ENCODE measurements around the gene PTCD2.

The PTCD2 gene

DNA sequence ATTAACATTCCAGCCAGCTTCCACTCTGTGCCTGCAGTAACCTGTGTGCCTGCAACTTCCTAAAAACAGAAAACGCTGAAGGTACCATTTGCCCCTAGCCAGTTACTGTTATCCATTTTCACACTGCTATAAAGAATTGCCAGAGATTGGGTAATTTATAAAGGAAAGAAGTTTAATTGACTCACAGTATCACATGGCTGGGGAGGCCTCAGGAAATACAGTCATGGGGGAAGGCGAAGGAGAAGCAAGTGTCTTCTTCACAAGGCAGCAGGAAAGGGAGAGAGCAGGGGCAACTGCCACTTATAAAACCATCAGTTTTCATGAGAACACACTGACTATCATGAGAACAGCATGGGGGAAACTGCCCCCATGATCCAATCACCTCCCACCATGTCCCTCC, 31.2 kb downstream of the PTCD2 start:
- no peak for DNase-seq

DNA sequence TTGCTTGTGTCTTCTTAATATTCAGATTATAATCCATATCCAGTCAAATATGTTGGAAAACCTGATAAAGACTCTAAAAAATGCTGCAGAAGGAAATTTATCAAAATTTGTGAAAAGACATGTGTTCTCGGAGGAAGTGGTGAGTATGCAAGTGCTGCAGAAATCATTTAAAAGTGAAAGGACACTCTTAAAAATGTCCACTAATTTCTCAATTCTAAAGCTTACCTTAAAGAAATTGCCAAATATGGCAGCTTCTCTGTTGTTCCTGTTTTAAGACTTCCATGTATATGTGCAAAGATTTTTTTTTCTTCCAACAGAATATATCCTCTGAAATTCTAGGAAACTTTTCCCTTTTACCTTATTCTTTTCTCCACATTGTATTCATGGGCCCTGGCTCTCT, 32.4 kb downstream of the PTCD2 start:
- DNase-seq, result no peak

DNA sequence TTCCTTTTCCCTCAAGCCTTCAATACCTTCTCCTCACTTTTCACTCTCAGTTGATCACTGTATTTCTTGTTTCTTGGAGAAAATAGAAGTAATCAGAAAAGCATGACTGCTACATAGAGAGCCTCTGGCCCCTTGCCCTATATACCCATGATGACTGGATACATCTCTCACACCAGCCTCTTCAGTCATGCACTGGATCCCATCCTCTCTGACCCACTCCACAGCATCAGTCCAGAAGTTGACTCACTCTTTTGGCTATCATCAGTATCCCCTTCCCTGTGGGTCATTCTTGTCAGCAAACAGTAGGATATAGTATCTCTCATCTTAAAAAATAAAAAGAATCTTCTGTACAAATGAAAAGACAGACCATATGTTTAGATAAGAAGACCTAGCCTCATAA, 32.9 kb downstream of the PTCD2 start:
- no peak for DNase-seq

DNA sequence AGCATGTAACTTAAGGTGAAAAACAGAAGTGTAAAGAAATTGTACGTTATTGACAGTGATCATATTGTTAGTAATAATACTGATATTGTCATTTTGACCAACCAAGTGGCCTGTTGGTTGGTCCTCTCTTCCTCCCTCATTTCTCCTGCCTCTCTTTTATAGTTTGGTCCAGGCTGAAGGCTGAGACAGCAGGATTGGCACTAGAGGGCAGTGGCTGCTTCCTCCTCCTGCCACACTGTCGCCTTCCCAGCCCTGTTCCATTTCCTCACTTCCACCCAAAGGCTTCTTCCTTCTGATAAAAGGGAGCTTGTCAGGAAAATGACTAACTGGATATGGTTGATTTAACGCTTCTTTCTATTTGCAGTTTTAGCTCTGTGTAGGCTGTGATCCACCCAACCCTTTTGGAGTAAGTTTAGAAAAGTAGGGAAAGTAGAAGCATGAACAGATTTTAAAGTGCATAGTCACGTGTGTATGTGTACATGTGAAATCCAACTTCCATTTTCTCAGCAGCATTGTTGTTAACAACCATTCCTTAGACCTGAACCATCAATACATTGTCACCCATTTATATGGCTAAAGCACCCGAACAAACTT, 35.6 kb downstream of the PTCD2 start:
- DNase-seq, result no peak

DNA sequence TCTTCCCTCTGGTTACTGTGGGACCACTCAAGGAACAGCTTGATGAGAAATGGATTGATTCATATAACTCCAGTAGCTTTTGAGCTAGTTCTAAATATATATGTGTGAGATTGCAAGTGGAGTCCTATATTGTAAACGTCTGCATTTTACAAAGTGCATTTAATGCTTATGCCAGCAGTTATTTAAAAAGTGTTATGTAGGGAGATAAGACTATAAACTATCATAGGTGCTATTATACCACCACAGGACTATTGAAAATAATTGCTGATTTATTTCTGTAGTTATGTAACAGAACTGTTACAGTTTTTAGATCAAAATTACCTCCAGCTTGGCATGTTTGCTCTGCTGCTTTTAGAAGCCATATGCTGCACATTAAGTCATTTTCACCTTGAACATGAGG, 36.2 kb downstream of the PTCD2 start:
- DNase-seq, result no peak

DNA sequence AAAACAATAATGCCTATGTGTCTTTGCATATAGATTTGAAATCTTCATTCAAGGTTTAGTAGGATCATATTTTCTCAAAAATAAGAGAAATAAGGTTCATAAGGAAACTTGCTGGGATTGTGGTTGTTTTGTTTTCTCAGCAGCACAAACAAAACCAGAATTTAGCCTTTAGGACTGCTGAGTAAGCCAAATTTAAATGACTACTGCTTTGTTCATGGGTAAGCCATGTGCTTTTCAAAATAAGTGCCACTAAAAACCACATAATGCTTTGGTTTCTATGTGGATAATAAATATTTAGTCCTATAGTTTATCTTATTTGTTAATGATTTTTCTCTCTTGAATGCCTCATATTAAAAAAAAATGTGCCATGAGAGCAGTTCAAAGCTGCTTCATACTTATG, 38.8 kb downstream of the PTCD2 start:
- no peak for DNase-seq

DNA sequence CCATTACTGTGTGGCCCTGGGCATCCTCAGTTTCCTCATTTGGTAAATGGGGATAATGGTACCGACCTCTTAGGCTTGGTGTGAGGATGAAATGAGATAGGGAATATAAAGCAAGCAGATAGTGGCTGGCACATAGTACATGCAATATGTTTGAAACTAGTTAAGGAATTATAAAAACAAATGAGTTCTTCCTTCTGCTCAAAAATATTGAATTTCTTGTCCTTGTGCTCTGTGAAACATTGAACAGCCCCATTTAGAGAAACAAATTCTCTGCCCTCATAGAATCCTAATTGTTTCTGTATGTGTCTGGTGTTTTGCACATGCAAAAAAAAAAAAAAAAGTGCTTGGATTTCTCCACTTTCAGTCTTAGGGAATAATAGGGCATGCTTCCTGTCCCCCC, 39.7 kb downstream of the PTCD2 start:
- DNase-seq, result no peak

DNA sequence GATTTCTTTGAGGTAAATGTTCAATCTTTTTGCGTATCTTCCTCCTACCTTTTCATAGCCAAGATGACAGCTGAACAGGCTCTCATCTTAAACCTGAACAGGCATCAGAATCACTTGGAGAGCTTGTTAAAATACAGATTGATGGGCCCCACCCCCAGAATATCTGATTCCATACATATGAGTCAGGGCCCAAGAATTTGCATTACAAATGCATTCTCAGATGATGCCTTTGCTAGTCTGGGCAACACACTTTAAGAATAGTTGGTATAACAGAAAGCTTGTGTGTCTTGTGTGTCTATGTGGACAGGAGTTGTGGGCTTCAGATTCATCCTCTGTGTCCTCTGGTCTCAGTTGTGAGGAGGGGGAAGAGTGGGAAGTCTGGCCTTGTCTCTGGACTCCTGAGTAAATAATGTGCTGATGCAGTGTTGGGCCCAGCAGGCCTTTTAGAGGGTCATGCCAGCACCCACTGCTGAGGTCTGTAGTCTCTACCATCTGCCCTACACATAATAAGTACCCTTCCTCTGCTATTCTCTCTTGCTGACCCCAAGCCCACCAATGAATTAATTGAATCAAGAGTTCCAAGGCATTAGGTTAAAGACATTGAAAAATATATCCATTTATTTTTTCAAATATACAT, 43.1 kb downstream of the PTCD2 start:
- DNase-seq, result no peak

DNA sequence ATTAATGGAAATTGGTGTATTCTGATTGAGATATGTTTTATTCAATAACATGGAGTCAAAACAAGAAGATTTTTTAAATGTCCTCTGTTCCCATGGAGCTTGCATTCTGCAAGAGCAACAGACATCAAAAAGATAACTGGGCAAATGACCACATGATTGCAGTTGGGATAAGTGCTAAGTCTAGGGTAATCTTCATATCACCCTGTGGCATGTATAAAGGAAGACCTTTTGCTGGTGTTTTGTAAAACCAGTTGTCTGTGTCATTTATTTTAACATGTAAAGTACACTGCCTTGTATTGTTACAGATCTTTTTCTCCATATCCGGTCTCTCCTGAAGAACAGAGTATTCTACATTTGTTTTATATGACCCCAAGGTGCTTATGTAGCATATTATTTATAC, 44.0 kb downstream of the PTCD2 start:
- DNase-seq, result no peak

DNA sequence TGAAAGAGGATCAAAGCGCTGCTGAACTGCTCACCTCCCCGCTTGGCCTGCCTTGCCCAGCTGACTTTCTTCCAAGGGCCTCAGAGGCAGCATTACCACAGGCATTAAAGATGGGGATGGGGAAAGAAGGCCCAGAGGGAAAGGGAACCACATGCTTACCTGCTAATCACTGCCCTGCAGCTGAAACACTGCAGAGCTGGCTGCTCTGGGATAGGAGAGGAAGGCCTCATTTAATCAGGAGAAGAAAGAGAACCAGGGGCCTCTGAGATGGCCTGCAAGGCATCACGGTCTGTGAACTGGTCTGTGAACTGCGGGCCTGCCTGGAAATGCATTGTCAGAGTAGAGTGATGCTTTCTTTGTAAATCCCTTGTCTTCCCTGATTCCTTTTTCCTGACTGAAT, 44.8 kb downstream of the PTCD2 start:
- no peak for DNase-seq

DNA sequence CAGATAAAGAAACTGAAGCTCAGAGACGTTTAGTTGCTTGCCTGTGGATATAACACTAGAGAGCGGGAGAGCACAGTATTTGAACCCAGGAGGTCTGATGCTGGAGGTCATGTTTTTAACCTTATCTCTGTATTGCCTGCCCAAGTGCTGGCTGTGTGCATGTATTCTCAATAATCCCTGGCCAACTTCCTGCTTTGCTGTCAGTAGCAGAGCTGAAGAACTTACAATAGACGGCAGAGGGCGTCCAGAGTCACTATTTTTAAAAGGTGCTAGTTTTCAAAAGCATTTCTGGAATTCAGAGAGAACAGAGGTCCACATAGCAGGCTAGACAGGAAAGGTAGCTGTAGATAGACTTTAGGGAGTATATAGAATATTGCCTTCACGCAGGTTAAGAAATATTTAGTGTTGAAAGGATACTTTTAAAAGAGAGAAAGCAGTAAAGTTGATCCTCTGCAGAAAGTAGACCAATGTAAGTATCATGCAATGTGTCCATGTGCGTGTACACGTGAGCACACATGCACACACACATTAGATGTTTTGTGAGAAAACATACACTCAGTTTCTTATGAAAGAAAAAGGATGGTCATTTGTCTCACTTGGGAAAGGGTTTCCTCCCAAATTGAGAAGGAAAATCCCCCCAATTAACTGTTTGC, 46.3 kb downstream of the PTCD2 start:
- DNase-seq, result peak; percentile 56

DNA sequence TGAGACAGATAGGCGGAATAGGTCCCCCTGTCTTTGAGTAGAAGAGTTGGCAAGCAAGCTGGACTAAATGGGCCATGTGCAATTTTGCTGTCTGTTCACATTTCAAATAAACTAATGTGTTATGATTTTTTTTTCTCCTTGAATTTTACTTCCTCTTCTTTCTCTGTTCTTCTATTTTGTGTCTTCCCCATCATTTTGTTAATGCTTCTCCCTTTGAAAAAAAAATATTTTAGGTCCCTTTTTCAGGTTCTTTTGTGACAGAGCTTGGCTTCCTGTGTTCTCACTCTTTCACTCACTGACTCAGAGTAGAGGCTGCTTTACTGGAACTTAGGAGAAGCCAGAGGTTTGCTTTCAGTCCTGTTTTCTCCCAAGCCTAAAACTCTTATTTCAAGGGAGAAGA, 48.1 kb downstream of the PTCD2 start:
- no peak for DNase-seq

DNA sequence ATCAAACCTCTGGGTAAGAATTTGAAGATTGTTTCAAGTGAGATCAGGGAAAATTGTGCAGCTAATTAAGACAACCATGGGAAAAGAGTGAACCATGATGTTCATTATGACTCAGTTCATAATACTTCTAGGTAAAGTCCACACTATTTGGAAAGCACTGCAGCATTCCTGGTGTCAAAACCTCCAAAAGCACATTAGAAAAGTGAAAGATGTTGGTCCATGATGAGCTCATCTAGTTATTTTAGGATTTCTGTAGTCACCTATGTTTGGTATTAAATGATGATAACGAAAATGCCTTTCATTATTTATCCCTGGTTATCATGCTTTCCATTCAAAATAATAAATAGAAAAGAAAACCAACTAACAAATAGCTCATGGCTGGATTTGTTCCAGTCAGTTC, 49.1 kb downstream of the PTCD2 start:
- no peak for DNase-seq

DNA sequence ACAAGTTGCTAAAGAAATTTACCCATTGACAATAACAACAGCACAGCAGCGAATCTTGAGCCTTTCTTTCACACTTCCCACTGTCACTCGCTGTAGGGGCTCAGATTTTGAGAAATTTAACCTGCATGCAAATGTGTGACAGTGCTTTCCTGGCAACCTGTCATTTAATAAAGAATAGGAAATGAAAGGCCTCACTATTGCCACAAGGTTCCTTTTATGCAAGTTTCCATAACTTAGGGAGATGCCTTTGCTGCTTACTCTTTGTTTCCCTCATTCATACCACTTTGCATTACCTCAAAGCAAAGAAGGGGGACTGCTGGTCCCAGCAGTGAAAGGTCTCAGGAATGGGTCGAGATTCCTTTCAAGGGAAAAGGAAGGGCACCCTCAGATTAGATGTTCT, 49.5 kb downstream of the PTCD2 start:
- no peak for DNase-seq

DNA sequence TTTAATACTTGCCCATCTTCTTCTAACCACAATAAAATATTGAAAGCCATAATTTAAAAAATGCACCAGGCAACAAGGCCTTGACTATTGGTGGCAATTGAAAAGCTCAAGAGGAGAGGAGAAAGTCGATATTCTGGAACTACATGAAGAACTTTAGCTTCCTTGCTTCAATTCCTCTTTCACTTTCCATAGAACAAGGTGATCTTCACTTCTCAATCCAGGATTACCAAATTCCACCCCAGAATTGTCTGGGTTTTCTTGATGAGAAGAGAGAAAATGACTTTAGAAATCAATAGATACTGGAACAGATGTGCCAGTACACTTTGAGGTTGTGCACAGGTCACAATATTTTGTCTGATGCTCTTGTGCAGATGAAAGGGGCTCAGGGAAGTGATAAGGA, 52.2 kb downstream of the PTCD2 start:
- DNase-seq, result no peak

DNA sequence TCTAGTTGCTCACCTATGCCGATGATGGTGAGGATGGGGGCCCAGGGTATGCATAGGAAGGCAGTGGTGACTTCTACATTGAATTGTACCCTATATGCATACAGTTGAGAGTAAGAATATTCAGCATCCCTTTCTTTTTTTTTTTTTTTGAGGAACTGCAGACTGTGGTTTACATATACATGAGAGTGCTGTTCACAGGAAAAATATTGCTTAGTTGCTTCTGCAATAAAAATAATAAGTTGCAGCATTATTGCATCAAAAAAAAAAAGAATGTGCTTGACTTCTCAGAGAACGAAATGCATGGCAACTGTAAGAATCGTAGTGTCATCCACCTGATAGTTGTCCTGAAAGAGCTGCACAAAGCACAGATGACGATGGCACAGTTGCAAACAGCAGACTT, 52.8 kb downstream of the PTCD2 start:
- no peak for DNase-seq

DNA sequence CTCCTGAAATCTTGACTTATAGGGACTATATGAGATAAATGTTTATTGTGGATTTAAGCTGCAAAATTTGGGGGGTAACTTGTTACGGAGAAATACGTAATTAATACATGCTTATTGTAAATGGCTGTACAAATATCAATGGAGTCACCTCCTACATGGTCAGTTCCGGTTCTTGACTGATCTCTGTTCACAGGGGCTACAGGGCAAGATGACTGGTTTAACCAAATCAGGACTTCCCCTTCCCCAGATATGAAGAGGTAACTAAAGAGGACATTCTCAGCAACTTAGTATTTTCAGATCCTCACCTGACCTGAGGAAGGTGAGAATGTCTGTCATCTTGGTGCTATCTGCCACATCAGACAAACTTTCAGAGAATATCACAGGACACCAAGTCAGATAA, 54.7 kb downstream of the PTCD2 start:
- no peak for DNase-seq

DNA sequence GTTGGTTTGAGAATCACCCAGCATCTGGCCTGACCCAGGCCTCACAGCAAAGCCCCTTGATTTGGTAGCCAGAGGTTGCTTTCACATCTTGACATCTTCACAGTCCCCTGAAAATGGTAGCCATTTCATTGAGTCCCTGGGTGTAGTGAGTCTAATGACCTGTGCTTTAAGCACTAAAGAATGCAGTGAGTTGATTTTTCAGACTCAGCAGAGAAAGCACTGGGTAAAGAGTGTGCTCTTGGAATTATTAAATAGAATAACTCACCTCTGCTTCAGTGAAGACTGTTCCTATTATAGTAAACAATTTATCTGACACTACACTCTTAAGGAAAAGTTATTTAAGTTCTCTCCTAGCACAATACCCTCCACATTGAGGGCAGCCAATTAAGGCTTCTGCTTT, 56.2 kb downstream of the PTCD2 start:
- no peak for DNase-seq

DNA sequence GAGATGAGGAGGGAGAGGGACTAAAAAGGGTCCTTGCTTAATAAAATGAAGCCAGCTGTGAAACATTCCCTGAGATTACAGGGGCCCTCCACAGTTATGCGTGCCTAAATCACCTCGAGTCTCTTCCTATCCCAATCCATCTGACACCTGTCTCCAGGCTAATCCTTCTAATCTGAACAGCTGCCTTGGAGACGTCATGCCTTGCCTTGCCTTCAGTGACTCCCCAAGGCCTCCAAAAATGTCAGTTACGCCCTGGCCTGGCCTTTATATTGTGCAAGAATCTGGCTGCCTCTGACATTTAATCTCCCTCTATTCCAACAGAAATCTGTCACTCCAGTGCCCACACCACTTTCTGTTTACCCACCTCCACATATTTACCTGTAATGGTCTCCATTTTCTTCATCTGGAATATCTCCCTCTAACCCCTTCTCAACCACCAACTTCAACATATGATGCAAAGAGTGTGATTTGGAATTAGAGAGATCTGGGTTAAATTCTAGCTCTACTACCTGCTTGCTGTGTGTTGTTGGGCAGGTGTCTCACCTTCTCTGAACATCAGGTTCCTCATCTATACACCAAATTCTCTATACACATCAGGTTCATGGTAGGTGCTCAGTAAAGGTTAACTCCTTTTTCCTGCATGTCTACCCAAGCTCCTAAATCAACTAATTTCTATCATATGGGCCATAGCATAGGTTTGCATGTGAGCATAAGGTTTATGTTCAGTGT, 57.9 kb downstream of the PTCD2 start:
- DNase-seq, result no peak

DNA sequence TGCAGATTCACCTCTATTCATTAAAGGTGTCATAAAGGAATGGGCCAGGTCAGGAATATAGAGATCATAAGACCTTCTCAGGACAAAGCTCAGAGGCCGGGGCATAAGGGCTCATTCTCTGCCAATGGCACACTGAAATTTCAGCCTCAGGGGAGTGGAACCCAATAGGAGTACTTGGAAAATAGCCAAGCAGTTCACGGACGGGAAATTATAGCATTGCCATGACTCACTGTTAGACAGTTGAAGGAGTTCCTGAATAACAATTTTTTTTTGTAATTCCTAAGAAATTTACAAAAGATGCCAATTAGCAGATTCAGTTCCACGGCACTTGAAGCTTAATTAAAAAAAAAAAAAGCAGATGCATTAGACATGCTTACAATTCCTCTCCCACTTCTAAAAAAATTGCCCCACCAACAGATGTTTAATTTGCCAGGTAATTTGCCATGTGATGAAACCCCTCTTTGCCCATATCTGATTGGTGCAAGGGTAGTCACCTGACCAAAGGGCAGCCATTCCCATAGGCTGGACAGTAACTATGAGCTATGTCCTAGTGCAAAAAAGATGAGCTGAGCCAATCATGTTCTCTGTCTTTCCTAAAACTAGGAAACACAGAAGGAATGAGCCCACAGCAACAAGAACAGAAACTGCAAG, 58.6 kb downstream of the PTCD2 start:
- DNase-seq, result peak; percentile 37

DNA sequence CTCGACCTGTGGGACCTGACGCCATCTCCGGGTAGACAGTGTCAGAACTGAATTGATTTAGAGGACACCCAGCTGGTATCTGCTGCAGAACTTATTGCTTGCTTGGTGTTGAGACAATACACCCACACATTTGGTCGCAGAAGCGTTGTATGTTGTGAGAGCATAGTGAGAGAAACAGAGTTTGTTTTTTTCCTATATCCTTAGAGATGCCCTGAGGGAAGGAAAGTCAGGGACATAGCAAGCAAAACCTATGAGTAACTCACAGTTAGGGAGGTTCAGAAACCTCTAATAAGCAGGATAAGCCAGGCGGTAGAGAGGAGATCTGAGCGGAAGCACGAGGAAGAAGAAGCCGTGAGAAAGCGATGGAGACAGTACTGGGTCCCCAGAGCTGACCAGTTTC, 59.8 kb downstream of the PTCD2 start:
- DNase-seq, result no peak

DNA sequence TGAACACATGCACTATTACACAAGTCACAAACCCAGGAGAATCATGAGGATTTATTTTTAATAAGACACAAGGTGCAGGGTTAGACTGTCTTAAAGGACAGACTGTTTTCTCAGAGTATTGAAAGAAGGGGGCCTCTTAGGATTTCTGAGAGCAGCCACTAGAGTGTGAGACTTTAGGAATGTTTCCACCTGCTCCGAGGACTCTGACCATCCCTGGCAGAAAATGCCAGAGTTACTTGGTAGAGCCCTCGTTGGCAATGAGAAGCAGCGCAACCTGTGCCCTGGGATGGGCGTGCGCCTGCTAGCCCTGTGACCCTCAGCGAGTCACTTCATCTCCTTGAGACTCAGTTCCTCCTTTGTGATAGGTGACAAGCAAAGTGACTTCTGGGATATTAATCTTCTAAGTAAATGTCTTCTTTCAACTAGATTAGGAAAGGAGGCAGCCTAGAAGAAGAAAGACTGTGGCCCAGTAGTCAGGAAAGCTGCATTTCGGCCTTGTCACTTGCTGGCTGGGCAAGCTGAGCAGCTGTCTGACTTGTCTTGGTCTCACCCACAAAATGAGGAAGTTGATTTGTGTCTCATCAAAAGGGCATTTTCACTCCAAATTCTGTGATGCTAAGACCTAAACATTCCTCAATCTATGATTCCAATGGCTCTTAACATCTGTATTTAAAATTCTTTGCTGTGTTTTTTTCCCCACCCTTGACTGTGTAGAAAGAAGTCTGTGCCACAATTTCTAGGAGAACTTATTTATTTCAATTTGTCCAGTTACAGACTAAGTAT, 60.5 kb downstream of the PTCD2 start:
- DNase-seq, result no peak

DNA sequence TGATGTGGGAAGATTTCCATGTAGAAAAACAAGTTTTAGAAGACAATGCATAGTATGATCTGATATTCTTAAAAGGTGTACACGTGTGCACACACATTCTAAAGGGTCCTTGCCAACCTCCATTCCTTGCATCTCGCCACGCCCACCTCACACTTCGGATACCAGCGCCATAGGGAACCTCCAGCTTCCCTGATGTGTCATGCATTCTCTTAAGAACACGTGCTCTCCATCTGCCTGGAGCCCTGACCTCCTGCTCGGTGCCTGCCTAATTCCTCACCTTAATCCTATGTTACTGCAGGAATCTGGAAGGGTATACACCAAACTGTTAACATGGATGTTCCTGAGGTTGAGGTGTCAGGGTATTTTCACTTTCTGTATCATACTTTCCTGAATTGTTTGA, 63.1 kb downstream of the PTCD2 start:
- no peak for DNase-seq

Measured in NCI-H1092 treated with DMSO at 0.1 percent for 48 hours (cell line).